Suprapubic skin (tissue), 4 donors: ENCODE data around the gene BRWD1.

Experiments used
- CTCF ChIP-seq, 2 donors: fragments of 200-600 bp in 1 of 2; fragments of 450-650 bp in 1 of 2; sonication (generic) in 1 of 2; IDR thresholded peaks; one replicate each; pipeline ENCODE4 v1.5.1; 2016 to 2019; ENCODE audit warnings: antibody characterized with exemption in 2 of 2, mild to moderate bottlenecking in 1 of 2, moderate library complexity in 1 of 2
- POLR2A ChIP-seq, 2 donors: fragments of 450-650 bp; IDR thresholded peaks; one replicate each; pipeline ENCODE4 v1.6.1; 2017; ENCODE audit warnings: antibody characterized with exemption in 2 of 2, mild to moderate bottlenecking in 2 of 2, moderate library complexity in 2 of 2
- POLR2AphosphoS5 ChIP-seq, 3 donors: sonication (generic); formaldehyde crosslinking; IDR thresholded peaks; one replicate each; pipeline ENCODE4 v1.6.1; 2017; ENCODE audit warnings: antibody characterized with exemption in 3 of 3

DNA sequence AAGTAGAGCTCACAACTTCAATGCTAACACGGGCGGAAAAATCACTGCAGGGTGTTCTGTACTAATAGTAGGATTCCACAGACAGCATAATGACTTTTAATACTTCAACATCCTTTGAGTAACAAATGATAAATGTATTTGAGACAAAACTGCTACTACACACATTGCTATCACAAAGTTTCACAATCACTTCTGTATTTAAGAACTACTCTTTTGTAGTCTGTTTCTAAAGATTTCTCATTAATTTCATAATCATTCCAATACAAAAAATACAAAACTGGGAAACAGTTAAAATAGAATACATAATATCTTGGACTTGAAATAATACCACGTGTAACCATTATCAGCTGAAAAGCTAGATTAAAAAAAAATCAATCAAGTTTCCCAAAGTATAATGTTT lies 32.8 kb upstream of the BRWD1 start:
- TF ChIP-seq POLR2A (IDR thresholded peaks at IDR 0.05), result no peak
- TF ChIP-seq CTCF (IDR thresholded peaks at IDR 0.05), result no peak
- no peak for TF ChIP-seq POLR2AphosphoS5 (IDR thresholded peaks at IDR 0.05)
